OCI-M2 (cell line): ENCODE measurements around the gene CHRD.
"Not testable (repeated sequence)": the region's sequence is repeated elsewhere in the genome, so short reads cannot be mapped to it uniquely, and the experiment has no call there.

ENCODE experiments used
- DNase-seq: peaks from one replicate; lab custom pipeline; 2025; ENCODE audit not compliant: unreplicated experiment; lab: John Stamatoyannopoulos, UW

Gene CHRD

GRCh38 chr3:184414418-184415202 lies 34.8 kb downstream of the CHRD start:
- no peak for DNase-seq

- no peak for DNase-seq
Measured at GRCh38 chr3:184415203-184415490, 35.3 kb downstream of the CHRD start.

GRCh38 chr3:184417619-184418327 lies 37.9 kb downstream of the CHRD start:
- peak; percentile 2 for DNase-seq

- DNase-seq, result no peak
Measured at GRCh38 chr3:184419171-184419570, 39.3 kb downstream of the CHRD start.

GRCh38 chr3:184423561-184423960 lies 43.7 kb downstream of the CHRD start:
- DNase-seq, result no peak

GRCh38 chr3:184426691-184427141 lies 46.9 kb downstream of the CHRD start:
- DNase-seq, result no peak

- DNase-seq, result no peak
Measured at GRCh38 chr3:184428561-184429175, 48.8 kb downstream of the CHRD start.

- no peak for DNase-seq
Measured at GRCh38 chr3:184429786-184430185, 49.9 kb downstream of the CHRD start.

GRCh38 chr3:184430940-184431339 lies 51.1 kb downstream of the CHRD start:
- DNase-seq, result no peak

- not testable (repeated sequence) for DNase-seq
Measured at GRCh38 chr3:184433178-184433577, 53.3 kb downstream of the CHRD start.

GRCh38 chr3:184439096-184439495 lies 59.2 kb downstream of the CHRD start:
- no peak for DNase-seq
